ENCODE results near the gene STXBP5L.
"Not testable (repeated sequence)": the region's sequence is repeated elsewhere in the genome, so short reads cannot be mapped to it uniquely, and the experiment has no call there.

STXBP5L gene

GRCh38 chr3:120908030-120908794, at the start of gene STXBP5L:
TSS of gene STXBP5L (plus strand) at chr3:120908205. CDS start at chr3:120909579, 1,374 bp downstream.
- no peak within 1 kb of the TSS for H3K9ac ChIP-seq (ENCODE audit: low read length)
- H3K27me3 ChIP-seq (ENCODE audit: control insufficient read depth, insufficient read depth, low read length) = no peaks in the 10 kb centered on the region
- no peaks in the 10 kb centered on the region for H3K36me3 ChIP-seq (ENCODE audit: control insufficient read depth, insufficient read depth, low read length)
- H3K4me3 ChIP-seq (ENCODE audit: low read length) = peak within 1 kb of the TSS; percentile 75
- H3K27ac ChIP-seq (ENCODE audit: low read depth, low read length) = no peak within 1 kb of the TSS
- H3K4me1 ChIP-seq (ENCODE audit: control insufficient read depth, insufficient read depth, low read length) = peaks cover 3% of the 10 kb centered on the region

GRCh38 chr3:120858521-120858920, 49.5 kb upstream of the STXBP5L start:
- Histone ChIP-seq H3K27me3 (ENCODE audit: control insufficient read depth, insufficient read depth, low read length) (no peaks in the 10 kb centered on the region), H3K36me3 (ENCODE audit: control insufficient read depth, insufficient read depth, low read length) (no peaks in the 10 kb centered on the region), H3K4me3 (ENCODE audit: low read length) (no peak overlapping the region), H3K27ac (ENCODE audit: low read depth, low read length) (no peak overlapping the region), H3K4me1 (ENCODE audit: control insufficient read depth, insufficient read depth, low read length) (no peaks in the 10 kb centered on the region), H3K9ac (ENCODE audit: low read length) (no peak overlapping the region)

- no peaks in the 10 kb centered on the region for H3K36me3 ChIP-seq (ENCODE audit: control insufficient read depth, insufficient read depth, low read length)
- H3K27me3 ChIP-seq (ENCODE audit: control insufficient read depth, insufficient read depth, low read length) = no peaks in the 10 kb centered on the region
- H3K4me1 ChIP-seq (ENCODE audit: control insufficient read depth, insufficient read depth, low read length) = no peaks in the 10 kb centered on the region
- H3K4me3 ChIP-seq (ENCODE audit: low read length) = no peak overlapping the region
- no peak overlapping the region for H3K27ac ChIP-seq (ENCODE audit: low read depth, low read length)
- H3K9ac ChIP-seq (ENCODE audit: low read length) = no peak overlapping the region
Observed at GRCh38 chr3:120864541-120864940, 43.5 kb upstream of the STXBP5L start.

- Histone ChIP-seq H3K27me3 (ENCODE audit: control insufficient read depth, insufficient read depth, low read length) (no peaks in the 10 kb centered on the region), H3K9ac (ENCODE audit: low read length) (no peak overlapping the region), H3K36me3 (ENCODE audit: control insufficient read depth, insufficient read depth, low read length) (no peaks in the 10 kb centered on the region), H3K4me1 (ENCODE audit: control insufficient read depth, insufficient read depth, low read length) (no peaks in the 10 kb centered on the region), H3K27ac (ENCODE audit: low read depth, low read length) (no peak overlapping the region), H3K4me3 (ENCODE audit: low read length) (no peak overlapping the region)
Observed at GRCh38 chr3:120875507-120875906, 32.5 kb upstream of the STXBP5L start.

- Histone ChIP-seq H3K36me3 (ENCODE audit: control insufficient read depth, insufficient read depth, low read length) (no peaks in the 10 kb centered on the region), H3K27ac (ENCODE audit: low read depth, low read length) (no peak overlapping the region), H3K4me1 (ENCODE audit: control insufficient read depth, insufficient read depth, low read length) (no peaks in the 10 kb centered on the region)
Observed at GRCh38 chr3:120875989-120876388, 32.0 kb upstream of the STXBP5L start.

GRCh38 chr3:120879411-120879810, 28.6 kb upstream of the STXBP5L start:
- no peaks in the 10 kb centered on the region for H3K4me1 ChIP-seq (ENCODE audit: control insufficient read depth, insufficient read depth, low read length)
- H3K27ac ChIP-seq (ENCODE audit: low read depth, low read length) = no peak overlapping the region

More at GRCh38 chr3:120875989-120876388, 32.0 kb upstream of the STXBP5L start:
- Histone ChIP-seq H3K4me3 (ENCODE audit: low read length) (no peak overlapping the region), H3K27me3 (ENCODE audit: control insufficient read depth, insufficient read depth, low read length) (no peaks in the 10 kb centered on the region), H3K9ac (ENCODE audit: low read length) (no peak overlapping the region)

GRCh38 chr3:120892921-120893320, 15.1 kb upstream of the STXBP5L start:
- H3K4me3 ChIP-seq (ENCODE audit: low read length) = no peak overlapping the region
- H3K9ac ChIP-seq (ENCODE audit: low read length) = no peak overlapping the region
- no peaks in the 10 kb centered on the region for H3K27me3 ChIP-seq (ENCODE audit: control insufficient read depth, insufficient read depth, low read length)
- H3K4me1 ChIP-seq (ENCODE audit: control insufficient read depth, insufficient read depth, low read length) = peaks cover 2% of the 10 kb centered on the region
- no peaks in the 10 kb centered on the region for H3K36me3 ChIP-seq (ENCODE audit: control insufficient read depth, insufficient read depth, low read length)
- no peak overlapping the region for H3K27ac ChIP-seq (ENCODE audit: low read depth, low read length)

More at GRCh38 chr3:120879411-120879810, 28.6 kb upstream of the STXBP5L start:
- H3K36me3 ChIP-seq (ENCODE audit: control insufficient read depth, insufficient read depth, low read length) = no peaks in the 10 kb centered on the region
- no peak overlapping the region for H3K4me3 ChIP-seq (ENCODE audit: low read length)
- H3K27me3 ChIP-seq (ENCODE audit: control insufficient read depth, insufficient read depth, low read length) = no peaks in the 10 kb centered on the region
- no peak overlapping the region for H3K9ac ChIP-seq (ENCODE audit: low read length)

- no peaks in the 10 kb centered on the region for H3K27me3 ChIP-seq (ENCODE audit: control insufficient read depth, insufficient read depth, low read length)
Observed at GRCh38 chr3:120894316-120895057, 13.5 kb upstream of the STXBP5L start.

GRCh38 chr3:120901716-120902115, 6.3 kb upstream of the STXBP5L start:
- not testable (repeated sequence) for H3K4me1 ChIP-seq (ENCODE audit: control insufficient read depth, insufficient read depth, low read length); H3K36me3 ChIP-seq (ENCODE audit: control insufficient read depth, insufficient read depth, low read length); H3K27ac ChIP-seq (ENCODE audit: low read depth, low read length); H3K27me3 ChIP-seq (ENCODE audit: control insufficient read depth, insufficient read depth, low read length); H3K4me3 ChIP-seq (ENCODE audit: low read length); H3K9ac ChIP-seq (ENCODE audit: low read length)

More at GRCh38 chr3:120894316-120895057, 13.5 kb upstream of the STXBP5L start:
- Histone ChIP-seq H3K27ac (ENCODE audit: low read depth, low read length) (no peak overlapping the region), H3K9ac (ENCODE audit: low read length) (no peak overlapping the region), H3K4me1 (ENCODE audit: control insufficient read depth, insufficient read depth, low read length) (peaks cover 2% of the 10 kb centered on the region), H3K36me3 (ENCODE audit: control insufficient read depth, insufficient read depth, low read length) (no peaks in the 10 kb centered on the region), H3K4me3 (ENCODE audit: low read length) (no peak overlapping the region)

GRCh38 chr3:120903221-120903620, 4.8 kb upstream of the STXBP5L start:
- Histone ChIP-seq H3K27me3 (ENCODE audit: control insufficient read depth, insufficient read depth, low read length) (no peaks in the 10 kb centered on the region), H3K27ac (ENCODE audit: low read depth, low read length) (no peak overlapping the region), H3K9ac (ENCODE audit: low read length) (no peak overlapping the region), H3K36me3 (ENCODE audit: control insufficient read depth, insufficient read depth, low read length) (no peaks in the 10 kb centered on the region), H3K4me1 (ENCODE audit: control insufficient read depth, insufficient read depth, low read length) (no peaks in the 10 kb centered on the region), H3K4me3 (ENCODE audit: low read length) (no peak overlapping the region)

GRCh38 chr3:120907659-120908029, 361 bp upstream of the STXBP5L start:
- H3K27ac ChIP-seq (ENCODE audit: low read depth, low read length) = no peak overlapping the region
- no peaks in the 10 kb centered on the region for H3K36me3 ChIP-seq (ENCODE audit: control insufficient read depth, insufficient read depth, low read length)
- no peaks in the 10 kb centered on the region for H3K27me3 ChIP-seq (ENCODE audit: control insufficient read depth, insufficient read depth, low read length)
- peaks cover 3% of the 10 kb centered on the region for H3K4me1 ChIP-seq (ENCODE audit: control insufficient read depth, insufficient read depth, low read length)
- H3K9ac ChIP-seq (ENCODE audit: low read length) = no peak overlapping the region
- peak overlapping the region; percentile 75 for H3K4me3 ChIP-seq (ENCODE audit: low read length)

- no peak overlapping the region for H3K27ac ChIP-seq (ENCODE audit: low read depth, low read length)
- H3K9ac ChIP-seq (ENCODE audit: low read length) = no peak overlapping the region
- peak overlapping the region; percentile 75 for H3K4me3 ChIP-seq (ENCODE audit: low read length)
- peaks cover 3% of the 10 kb centered on the region for H3K4me1 ChIP-seq (ENCODE audit: control insufficient read depth, insufficient read depth, low read length)
- H3K27me3 ChIP-seq (ENCODE audit: control insufficient read depth, insufficient read depth, low read length) = no peaks in the 10 kb centered on the region
- H3K36me3 ChIP-seq (ENCODE audit: control insufficient read depth, insufficient read depth, low read length) = no peaks in the 10 kb centered on the region
Observed at GRCh38 chr3:120908795-120909601, 993 bp downstream of the STXBP5L start.

Data from rectal smooth muscle tissue (tissue), 1 donor.